DMS114 treated with DMSO at 0.1 percent for 48 hours (cell line): Measurements from ENCODE around the gene MTRR.
A peak's percentile ranks its signal among the peaks of the same experiment; 100 is the strongest.
"Not testable (repeated sequence)": the region's sequence is repeated elsewhere in the genome, so short reads cannot be mapped to it uniquely, and the experiment has no call there.

Experiments
- DNase-seq: peaks from one replicate; lab custom pipeline; 2025; ENCODE audit not compliant: unreplicated experiment; lab: John Stamatoyannopoulos, UW

MTRR gene

GRCh38 chr5:7894439-7894838 lies 25.5 kb downstream of the MTRR start:
- DNase-seq = no peak

- DNase-seq = no peak
Observed at GRCh38 chr5:7894860-7895259, 25.9 kb downstream of the MTRR start.

- peak; percentile 28 for DNase-seq
Observed at GRCh38 chr5:7897014-7897600, 28.2 kb downstream of the MTRR start.

GRCh38 chr5:7902201-7902600 lies 33.3 kb downstream of the MTRR start:
- no peak for DNase-seq

GRCh38 chr5:7902666-7903625 lies 34.0 kb downstream of the MTRR start:
- DNase-seq = no peak

- DNase-seq = no peak
Observed at GRCh38 chr5:7904170-7904569, 35.2 kb downstream of the MTRR start.

- no peak for DNase-seq
Observed at GRCh38 chr5:7907612-7908011, 38.7 kb downstream of the MTRR start.

GRCh38 chr5:7908317-7908716 lies 39.4 kb downstream of the MTRR start:
- no peak for DNase-seq

- no peak for DNase-seq
Observed at GRCh38 chr5:7910738-7911428, 41.9 kb downstream of the MTRR start.

GRCh38 chr5:7911429-7911771 lies 42.5 kb downstream of the MTRR start:
- not testable (repeated sequence) for DNase-seq

GRCh38 chr5:7916171-7916804 lies 47.3 kb downstream of the MTRR start:
- no peak for DNase-seq

- DNase-seq = no peak
Observed at GRCh38 chr5:7917130-7918123, 48.5 kb downstream of the MTRR start.

- DNase-seq = no peak
Observed at GRCh38 chr5:7925961-7926695, 57.2 kb downstream of the MTRR start.

- no peak for DNase-seq
Observed at GRCh38 chr5:7926720-7927119, 57.8 kb downstream of the MTRR start.

GRCh38 chr5:7927466-7928375 lies 58.8 kb downstream of the MTRR start:
- DNase-seq = peak; percentile 34

- no peak for DNase-seq
Observed at GRCh38 chr5:7930011-7930410, 61.1 kb downstream of the MTRR start.

GRCh38 chr5:7941692-7942091 lies 72.7 kb downstream of the MTRR start:
- DNase-seq = no peak

GRCh38 chr5:7947301-7947700 lies 78.4 kb downstream of the MTRR start:
- DNase-seq = no peak
